SH-SY5Y (cell line): ENCODE results near the gene WASHC3.

ENCODE experiments used
- GATA2 ChIP-seq: IDR thresholded peaks from 2 replicates; pipeline ENCODE4 v1.6.1; 2011; ENCODE audit warnings: mild to moderate bottlenecking, low read depth, low read length
- GATA3 ChIP-seq: IDR thresholded peaks from 2 replicates; pipeline ENCODE4 v1.6.1; 2011; ENCODE audit warnings: low read depth, mild to moderate bottlenecking, low read length, moderate library complexity

Gene WASHC3

DNA sequence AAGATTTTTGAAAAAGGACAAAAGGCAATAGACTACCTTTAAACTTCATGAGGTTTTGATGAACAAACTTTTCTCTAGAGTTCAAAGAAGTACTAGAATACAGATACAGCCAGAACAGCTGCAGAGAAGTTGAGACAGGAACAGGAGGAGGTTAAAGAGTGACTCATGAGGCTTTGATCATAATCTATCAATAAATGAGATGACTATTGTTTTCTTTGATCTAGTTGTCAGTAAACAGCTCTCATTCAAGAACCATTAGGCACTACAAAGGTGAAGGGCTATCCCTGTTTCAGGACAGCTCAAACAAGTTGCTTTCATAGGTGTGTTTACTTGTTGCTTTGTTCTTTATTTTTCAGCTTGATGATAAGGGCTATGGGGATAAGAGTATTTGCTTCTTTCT is 2.4 kb downstream of the WASHC3 start:
- TF ChIP-seq GATA3 (no peak), GATA2 (no peak)

DNA sequence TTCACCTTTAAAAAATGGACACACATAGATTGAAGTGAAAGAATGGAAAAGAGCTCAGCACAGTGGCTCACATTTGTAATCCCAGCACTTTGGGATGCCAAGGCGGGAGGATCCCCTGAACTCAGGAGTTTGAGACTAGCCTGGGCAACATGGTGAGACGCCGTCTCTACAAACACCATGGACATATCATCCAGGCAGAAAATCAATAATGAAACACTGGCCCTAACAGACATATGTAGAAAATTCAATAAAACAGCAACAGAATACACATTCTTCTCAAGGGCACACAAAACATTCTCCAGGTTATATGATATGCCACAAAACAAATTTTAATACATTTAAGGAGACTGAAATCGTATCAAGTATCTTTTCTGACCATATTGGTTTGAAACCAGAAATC is 7.4 kb downstream of the WASHC3 start:
- no peak for TF ChIP-seq GATA2
- TF ChIP-seq GATA3: no peak

DNA sequence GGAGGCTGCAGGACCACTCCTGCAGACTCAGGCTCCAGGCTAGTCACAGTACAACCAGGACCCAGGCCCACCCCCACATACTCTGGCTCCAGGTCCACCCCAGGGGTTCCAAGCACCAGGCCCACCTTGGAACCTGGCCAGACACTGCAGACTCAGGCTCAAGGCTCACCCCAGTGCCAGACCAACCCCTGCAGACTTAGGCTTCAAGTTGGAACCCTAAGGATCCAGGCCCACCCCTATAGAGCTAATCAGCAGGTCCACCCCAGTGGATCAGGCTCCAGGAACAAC is 8.8 kb downstream of the WASHC3 start:
- no peak for TF ChIP-seq GATA3

DNA sequence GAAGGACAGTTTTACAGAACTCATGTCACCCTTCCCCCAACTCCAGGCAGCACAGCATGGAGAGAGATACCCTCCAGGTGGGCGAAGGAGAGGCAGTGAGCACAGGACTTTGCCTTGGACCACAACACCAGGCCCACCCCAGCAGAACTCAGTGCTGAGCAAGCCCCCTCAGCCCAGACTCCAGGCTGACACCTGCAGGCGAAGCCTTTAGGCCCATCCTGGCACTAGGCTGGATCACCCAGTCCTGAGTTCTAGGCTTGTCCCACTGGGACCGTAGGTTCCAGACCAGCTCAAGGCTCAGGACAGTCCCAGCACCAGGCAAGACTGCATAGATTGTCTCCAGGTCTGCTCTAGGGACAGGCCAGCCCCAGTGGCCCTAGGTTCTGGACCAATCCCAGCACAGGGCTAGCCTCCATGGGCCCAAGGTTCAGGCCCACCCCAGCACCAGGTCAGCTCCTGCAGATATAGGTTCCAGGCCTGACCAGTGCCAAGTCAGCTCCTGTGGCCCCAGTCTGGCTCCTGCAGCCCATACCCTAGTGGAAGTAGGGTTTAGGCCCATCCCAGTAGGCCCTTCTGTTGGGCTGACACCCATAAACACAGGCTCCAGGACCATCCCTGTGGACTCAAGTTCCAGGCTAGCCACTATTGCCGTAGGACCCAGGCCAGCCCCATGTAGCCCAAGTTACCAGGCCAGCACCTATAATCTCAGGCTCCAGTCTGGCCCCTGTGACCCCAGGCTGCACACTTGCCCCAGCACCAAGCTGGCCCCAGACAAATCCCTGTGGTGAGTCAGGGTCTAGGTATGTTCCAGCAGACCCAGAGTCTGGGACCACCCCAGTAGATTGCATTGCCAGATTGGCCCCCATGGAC is 9.4 kb downstream of the WASHC3 start:
- TF ChIP-seq GATA2 (no peak), GATA3 (no peak)

DNA sequence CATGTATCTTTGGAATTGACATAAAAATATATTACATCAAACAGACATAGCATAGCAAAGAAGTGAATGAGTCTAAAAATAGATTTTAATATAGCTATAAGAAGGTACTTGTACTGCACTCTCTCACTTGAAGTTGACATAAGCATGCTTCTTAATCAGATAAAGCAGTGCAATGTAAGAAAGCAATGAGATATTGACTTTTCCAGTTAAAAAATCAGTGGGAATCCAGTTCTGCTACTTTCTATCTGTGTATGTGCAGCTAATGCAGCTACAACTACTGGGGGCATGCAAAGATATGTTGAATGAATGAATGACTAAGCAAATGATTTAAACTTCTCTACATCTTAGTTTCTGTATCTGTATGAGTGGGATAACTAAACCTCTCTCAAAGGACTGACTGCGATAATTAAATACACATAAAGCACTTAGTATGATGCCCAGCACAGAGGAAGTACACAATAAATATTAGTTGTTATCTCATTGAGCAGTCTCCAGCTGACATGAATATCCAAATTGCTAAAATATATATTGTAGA is 10.3 kb downstream of the WASHC3 start:
- TF ChIP-seq GATA2 (no peak), GATA3 (no peak)

DNA sequence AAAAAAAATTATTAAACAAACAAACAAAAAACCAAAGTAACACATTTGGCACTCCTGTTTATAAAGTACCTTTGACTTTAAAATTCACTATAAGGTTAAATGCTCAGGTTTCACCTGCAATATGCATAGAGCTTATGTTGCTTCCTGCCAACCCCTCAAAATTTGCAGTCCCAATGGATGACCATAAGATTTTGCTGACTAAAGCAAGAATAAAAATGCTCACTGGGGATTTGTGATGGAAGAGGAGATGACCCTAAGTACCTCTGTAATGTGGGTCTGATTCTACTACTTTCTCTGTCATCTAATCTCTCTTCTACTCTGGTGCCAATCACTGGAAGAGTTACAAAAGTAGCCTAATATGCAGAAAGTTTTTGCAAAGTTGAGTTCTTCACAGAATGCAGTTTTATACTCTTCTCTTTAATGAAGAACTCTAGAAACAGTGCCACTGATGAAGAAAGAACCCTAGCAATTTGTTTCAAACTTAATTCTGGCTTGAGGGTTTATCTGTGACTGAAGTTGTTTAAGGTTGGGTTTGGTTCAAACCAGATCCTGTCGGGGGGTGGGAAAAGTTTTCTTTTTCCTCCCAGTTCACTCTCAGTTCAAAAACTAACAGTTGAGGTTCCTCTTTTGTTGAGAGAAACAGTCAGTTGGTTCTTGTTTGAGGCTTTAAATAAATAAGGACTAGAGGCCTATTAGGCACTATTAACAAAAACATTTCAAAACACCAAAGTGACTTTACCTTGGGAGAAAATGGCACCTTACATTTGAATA is 10.9 kb downstream of the WASHC3 start:
- no peak for TF ChIP-seq GATA3
- TF ChIP-seq GATA2: no peak

DNA sequence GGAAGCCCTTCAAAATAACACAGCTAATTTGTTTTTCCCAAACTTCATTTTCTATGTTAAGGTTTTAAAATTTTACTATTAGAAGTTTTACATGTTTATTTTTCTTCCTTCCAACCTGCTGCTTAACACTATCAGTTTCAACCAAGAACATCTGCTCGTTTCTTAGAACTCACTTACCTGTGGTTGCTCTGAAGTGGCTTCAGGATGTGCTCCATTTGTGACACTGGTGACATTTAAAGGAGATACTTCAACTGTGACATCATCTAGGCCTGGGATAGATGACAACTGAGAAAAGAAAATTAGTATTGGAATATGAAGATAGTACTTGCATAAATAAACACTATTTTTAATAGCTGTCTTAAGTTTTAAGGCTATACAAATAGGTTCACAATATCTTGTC is 17.9 kb downstream of the WASHC3 start:
- TF ChIP-seq GATA2 (no peak), GATA3 (no peak)

DNA sequence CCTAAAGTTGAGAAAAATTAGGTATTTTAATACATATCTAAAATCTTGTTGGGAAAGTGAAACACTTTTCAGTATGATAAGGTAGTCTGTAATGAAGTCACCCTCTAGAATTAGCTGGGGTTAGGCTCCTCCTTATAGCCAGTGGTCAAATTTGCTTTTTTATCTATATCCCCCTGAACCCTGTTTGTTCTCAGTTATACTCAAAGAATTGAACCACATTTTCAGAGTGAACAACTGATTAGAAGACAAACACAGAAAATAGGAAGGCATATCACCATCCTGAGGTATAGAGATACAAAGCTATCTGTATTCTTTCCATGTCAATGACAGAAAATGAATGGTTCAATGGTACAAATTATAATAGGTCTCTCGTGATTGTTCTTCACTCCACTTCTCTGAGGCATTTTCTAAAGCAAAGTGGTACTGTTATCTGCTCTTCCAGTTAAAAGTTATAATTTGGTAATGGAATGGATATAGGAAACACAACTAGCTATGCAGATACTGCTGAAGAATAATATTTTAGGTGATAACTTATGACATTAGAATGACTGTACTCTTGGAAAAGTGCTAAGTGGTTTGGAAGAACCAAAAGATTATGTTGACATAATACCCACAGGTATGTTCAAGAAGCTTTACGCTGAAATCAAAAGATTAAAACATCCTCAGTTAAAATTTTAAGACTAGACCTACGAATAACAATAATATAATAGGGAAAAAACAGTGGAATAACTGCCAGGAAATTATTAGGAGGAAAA is 27.6 kb downstream of the WASHC3 start:
- TF ChIP-seq GATA3: no peak
- TF ChIP-seq GATA2: no peak

DNA sequence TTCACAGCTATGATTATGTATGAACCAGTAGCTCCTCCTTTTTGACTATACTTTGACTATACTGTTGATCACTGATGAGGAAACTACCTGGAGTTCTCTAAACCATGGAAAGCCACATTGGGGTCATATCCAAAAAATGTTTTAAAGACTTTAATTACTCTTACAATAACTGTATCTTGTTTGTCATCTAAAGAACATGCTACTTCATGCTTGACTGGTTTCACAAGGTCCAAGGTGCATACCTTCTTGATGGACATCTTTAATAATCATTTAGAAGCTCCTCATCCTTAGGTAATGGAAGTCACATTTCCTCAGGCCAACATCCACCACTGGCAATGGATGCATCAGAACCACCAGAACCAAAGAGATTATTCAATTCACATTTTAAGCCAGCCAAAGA is 29.9 kb downstream of the WASHC3 start:
- no peak for TF ChIP-seq GATA3
- no peak for TF ChIP-seq GATA2

DNA sequence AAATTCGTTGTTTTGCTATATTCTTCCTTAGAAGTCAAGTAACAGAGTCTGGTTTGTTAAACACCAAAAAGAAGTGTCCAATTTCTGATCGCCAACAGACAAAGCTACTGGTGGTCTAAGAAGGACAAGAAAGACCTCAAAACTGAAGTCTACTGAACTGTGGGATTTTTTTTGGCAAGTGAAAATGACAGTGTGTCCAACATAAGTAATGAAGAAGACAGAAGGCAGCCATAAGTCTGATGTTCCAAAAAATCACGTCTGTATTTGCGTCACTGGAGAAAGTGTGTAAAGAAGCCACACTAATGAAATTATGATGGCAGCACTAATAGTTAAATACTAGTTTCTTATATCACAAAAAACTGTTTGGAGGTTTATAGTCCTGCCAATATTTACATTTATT is 32.6 kb downstream of the WASHC3 start:
- TF ChIP-seq GATA2 (no peak), GATA3 (no peak)

DNA sequence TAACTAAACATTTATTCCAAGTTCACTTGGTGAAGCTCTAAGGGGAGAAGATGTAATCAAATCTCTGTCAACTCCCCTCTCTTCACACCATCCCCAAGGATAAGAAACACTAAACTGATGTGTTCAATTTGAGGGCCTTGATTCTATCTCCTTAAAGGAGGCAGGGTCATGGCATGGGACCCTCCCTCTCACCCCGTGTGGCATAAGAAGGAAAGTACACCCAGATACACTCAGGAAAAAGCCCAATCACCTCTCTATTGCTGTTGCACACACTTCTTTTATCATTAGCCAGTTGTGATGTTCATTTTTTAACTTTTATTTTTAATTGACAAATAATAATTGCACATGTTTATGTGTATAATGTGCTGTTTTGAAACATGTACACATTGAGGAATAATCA is 35.1 kb downstream of the WASHC3 start:
- TF ChIP-seq GATA3: no peak
- TF ChIP-seq GATA2: no peak

DNA sequence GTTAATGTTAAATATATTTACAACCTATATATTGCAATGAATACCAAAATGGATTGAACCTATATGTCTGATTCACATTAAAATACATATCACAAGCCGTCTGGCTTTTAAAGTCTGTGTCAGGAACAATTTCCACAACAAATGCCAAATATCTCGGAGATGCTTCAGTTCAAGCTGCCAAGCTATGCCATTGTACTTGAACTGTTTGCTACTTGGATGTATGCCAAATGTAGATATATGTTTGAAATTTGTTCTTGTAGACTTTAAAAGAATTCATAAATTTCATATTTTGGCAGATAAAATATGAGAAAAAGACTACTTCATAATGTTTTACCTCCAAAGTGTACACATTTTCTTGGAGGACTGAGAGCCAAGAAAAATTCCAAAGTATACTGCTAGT is 37.0 kb downstream of the WASHC3 start:
- no peak for TF ChIP-seq GATA2
- no peak for TF ChIP-seq GATA3

DNA sequence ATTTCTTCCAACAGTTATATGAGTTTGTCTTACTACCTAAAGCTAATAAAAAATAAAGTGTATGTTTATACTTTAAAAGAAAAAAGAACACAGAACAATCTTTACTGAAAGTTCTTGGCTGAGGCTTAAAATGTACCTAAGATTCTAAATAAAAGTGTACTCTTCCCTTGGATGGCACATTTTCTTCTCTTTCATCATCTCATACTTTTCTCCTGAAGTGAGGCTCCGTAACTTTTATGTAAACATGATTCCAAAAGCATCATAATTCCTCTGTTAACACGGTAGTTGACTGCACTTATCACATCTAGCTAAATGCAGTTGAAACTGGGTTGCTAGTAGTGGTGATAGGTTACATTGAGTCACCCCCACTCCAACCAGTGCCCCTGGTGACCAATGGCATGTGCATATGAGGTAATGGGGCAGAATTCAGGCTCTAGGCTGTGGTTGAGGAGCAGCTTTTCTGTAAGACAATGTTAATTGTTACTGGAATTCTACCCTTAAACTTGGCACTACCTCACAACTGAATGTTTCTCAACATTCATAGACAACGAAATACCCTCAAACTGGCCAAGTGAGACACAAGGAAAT is 38.4 kb downstream of the WASHC3 start:
- TF ChIP-seq GATA2 (no peak), GATA3 (no peak)

DNA sequence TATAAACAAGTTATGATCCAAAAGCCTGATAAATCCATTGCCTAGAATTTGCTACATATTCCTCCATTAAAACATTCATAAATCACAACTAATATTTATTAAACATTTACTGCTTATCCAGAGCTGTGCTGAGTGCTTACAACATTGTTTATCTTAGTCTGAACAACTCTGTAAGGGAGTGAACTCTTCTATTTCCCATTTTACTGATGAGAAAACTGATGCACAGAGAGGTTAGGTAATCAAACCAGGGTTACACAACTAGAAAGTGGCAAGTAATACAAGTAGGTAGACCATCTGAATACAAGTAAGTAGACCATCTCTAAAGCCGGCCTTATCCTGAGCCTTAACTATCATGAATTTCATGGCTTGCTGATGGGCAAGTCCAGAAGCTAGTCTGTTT is 39.5 kb downstream of the WASHC3 start:
- no peak for TF ChIP-seq GATA3
